HG02943 (cell line): ENCODE measurements around the gene AUTS2.

ENCODE experiments used
- ATAC-seq: cut with Tn5 transposase; IDR thresholded peaks from one replicate; pipeline ENCODE4 v1.9.1; 2021; ENCODE audit warnings: mild to moderate bottlenecking, low read depth, moderate library complexity; ENCODE audit not compliant: unreplicated experiment

Gene AUTS2

DNA sequence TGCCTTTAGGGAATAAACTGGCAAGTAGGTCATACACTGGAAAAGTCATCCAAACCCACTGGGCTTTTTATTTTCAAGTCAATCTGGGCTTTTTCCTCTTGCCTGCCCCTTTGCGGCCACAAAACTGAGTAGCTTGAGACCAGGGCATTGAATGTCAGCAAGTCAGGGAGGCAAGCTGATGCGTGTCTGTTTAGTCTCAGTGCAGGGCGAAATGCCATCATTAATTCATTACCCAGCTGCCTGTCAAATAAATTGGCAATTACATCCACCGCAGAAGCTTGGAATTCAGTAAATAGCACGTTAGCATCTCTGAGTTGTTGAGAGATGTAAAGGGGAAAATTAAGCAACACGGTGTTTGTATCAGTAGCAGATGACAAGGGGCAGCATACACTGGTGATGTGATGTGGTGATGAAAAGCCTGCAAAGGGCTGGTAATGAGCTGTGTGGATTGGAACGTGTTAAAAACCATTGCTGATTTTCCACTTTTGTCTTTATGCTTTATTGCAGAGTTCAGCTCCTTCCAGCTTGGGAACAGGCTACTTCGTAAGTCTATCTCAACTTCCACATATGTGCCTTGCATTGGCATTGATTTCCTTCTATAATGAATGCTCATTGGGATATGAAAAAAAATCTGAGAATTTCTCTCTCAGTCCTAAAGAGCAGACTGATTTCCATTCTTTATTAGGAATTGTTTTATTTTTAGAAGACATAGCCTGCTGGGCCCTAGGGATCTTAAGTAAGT, 535.9 kb downstream of the AUTS2 start:
- ATAC-seq: no peak

DNA sequence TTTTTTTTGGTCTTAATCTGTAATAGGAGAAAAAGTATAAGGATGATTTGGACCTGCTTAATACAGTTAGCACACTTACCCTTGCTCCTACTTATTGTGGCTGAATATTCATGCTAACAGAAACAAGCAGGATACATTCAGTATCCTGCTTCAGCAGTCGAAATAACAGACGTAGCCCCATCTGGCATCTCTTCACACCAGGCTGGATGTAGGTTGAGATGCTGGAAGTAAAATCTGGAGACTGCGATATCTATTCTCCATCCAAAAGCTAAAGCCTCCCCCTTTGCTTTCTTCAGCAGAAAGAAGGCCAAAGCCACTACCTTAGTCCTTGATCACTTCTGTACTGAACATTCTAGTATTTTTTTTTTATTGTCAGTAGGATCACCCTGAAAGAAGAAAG, 537.4 kb downstream of the AUTS2 start:
- ATAC-seq: no peak

DNA sequence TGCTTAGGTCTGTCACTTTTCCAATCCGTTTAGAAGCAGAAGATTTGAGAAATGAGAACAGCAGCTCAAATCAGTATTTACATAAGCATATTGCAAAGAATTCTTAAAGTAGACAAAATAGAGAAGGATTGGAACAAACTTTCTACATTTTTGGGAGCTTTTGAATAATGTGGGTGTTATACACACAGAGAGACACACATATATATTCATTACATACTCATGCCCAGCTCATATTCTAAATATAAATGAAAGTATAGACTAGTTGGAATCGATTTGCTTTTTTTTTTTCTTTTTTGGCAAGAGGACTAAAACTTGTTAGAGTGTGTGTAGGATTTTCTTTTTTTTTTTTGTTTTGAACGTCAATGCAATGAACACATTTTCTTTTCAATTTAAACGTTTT, 538.9 kb downstream of the AUTS2 start:
- no peak for ATAC-seq

DNA sequence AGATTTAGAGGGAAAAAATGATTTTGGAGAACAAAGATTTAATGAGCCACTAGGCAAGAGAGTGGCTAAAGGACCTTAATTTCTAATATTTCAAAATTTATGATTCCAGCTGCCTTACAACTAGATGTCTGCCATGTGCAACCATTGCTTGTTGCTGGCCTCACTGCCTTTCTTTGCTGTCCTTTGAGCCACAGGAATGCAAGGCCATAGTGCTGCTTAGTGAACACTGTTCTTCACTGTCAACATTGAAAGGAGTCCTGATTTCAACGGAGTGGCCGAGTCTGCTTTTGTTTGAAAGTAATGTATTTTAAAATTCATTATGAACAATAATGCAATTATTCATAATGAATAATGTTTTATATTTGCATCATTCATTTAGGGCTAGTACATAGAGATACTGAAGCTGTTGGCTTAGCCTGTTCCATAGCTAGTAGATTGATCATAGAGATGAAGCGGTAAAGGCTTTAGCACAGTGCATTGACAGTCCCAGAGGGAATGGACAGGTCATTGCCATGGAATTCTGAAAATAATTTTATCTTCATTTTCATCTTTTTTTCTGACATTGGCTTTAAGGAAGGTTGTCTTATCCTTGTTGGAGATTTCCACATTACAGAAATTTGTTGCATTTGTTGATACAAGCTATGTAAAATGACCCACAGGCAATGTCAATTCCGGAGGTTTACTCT, 544.1 kb downstream of the AUTS2 start:
- no peak for ATAC-seq

DNA sequence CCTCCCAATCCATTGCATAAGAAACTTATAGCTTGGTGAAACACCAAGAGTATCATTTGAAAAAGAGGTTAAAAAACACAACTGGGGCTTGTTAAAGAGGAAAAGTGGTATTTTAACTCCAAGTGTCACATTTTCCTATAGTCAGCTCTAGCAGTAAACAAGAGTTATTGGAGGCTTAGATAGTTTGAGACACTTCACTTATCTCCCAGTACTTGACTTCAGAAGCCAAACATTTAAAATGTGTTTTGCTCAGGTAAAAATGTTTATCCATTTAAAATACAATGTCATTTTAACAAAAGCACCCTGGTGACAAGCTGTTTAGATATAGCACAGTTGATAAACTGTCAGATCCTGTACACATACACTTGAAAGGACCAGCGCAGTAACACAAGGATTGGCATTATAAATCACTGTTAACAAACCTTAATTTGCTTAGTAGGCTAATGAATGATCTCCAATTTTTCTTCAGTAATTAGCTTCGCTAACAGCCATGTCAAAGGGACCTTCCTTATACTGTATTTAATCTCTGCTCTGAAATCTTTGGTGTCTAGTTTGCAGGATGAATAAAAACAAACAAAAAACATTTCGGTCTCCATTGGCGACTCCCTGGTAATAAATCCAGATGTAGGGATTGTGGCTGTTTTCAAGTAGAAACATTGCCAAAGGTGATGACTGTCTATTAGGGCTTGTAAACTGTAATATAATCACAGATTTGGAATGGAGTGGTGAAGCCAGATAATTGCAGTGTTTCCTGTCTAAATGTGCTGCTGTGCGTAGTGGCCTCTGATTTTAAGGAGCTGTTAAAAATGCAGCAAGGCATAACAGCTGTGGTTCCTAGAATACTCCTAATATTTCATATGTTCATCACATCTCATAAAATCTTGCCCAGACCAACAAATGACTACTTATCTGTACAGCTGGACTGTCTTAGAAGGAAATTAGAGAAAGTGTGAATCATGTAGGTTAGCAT, 545.1 kb downstream of the AUTS2 start:
- ATAC-seq: no peak

DNA sequence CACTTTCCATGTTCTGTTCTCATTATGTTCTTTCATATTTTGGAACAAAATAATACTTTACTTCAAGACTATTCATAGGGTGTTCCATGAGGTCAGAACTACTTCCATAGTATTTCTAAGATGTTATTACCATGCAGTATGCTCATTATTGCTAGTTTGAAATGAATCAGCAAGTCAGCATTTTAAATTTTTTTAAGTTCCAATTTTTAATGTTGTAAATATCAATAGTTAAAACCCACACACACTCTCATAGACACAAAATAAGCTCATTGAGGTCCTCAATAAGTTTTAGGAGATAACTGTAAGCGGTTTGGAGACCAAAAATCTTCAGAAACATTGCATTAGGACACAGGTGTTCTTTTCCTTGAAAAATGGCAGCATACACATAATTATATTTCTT, 550.7 kb downstream of the AUTS2 start:
- no peak for ATAC-seq

DNA sequence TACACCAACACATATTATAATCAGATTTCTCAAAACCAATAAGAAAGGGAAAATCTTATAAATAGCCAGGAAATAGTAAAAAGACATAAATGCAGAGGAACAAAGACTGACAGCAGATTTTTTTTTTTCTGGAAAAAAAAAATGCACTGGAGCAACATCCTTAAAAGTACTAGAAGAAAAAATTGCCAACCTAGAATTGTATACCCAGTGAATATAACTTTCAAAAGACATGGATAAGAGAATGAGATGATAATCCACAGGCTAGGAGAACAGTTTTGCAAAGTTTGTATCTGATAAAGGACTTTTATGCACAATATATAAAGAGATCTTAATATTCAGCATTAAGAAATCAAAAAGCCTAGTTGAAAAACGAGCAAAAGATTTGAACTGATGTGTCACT, 554.0 kb downstream of the AUTS2 start:
- ATAC-seq: no peak

DNA sequence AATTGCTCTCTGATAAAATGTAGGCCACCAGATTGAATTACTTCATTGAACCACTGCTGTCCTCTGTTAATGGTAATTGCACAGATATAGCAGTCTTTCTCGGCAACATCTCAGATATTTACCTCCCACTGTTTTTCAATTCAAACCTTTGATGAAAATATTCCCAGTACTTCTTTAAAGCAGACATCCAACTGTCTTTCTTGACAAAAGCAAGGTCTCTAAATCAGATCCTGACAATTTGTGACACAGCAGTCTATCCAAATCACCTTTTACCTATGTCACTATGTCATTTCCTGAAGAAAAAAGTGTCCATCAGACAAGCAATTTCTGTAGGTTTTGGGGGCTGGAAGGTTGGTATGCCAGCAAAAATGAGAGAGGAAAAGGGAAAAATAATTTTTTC, 555.7 kb downstream of the AUTS2 start:
- no peak for ATAC-seq

DNA sequence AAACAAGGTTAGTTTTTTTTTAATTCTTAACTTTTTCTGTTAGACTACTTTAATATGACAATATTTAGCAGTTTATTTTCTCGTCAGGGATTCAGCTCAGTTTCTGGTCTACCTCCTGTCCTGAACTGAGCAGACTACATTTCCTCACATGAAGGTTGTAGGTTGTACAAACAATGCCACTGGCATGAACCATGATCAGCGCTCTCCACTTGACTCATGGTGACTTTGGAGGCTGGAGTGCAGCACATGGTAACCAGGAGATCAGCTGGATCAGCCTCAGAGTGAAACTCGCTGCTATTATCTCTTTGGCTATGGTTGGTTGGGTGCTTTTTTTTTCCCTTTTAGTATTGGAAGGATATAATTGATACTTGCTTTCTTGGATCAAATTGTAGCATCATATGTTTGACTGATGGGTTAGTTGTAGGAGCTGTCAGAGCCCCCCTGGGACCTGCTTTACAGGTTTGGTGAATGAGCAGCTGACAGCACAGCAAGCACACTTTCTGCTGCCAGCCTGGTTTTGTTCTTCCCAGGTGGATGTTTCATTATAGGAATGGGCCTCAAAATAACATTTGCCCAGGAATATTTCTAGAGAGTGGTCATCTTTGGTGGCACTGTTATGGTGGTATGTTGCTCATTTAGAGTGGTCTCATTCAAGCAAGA, 556.4 kb downstream of the AUTS2 start:
- ATAC-seq: no peak

DNA sequence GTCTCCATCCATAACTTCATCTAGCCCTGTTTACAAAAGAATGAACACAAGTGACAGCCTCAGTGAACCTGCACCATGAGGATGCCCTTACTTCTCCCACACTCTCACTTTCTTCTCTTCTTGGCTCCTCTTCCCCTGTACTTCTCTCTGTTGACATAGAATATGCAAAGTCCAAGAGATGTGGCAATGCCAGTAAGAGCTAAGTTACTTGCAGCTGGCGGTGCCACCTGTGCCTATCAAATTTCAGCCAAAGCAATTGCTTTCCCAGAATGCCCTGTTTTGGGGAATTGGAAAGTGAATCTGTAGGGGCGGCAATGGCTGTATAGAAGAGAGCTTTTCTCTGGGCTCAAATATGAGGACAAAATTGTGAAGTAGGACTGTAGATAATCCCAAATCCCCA, 557.8 kb downstream of the AUTS2 start:
- no peak for ATAC-seq

DNA sequence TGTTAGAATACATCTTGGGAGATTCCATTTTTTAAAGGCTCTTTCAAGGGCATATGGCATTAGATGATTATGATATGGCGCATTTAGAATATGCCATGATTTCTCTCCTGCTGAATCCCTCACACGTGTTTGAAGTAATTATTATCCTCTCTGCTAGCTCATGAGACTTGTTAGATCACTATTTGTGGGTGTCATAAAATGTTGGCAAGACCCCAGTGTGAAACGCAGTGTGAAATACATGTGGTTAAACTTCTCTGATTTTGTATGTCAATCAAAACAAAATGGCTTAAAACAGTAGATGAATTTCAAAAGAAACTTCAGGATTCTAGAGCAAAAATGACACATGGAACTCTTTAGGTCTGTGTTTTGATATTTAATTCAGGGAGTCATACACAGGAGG, 560.8 kb downstream of the AUTS2 start:
- ATAC-seq: no peak

DNA sequence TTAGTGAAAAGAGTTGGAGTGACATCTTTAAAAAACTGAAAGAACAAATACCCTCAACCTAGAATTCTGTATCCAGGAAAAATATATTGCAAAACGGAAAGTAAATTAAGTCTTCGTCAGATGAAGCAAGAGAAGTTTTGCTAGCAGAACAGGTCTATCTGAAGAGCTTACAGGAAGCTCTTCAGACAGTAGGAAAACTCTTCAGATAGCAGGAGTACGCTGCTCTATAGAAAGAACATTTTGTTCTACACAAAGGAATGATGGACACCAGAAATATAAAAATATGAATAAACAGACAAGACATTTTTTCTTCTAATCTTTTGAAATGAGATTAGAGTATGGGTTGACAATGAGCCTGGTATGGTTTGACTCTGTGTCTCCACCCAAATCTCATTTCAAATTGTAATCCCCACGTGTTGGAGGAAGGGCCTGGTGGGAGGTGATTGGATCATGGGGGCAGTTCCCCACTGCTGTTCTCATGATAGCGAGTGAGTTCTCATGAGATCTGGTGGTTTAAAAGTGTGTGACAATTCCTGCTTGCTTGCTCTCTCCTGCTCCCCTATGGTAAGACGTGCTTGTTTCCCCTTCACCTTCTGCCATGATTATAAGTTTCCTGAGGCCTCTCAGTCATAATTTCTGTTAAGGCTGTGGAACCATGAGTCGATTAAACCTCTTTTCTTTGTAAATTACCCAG, 567.3 kb downstream of the AUTS2 start:
- no peak for ATAC-seq

DNA sequence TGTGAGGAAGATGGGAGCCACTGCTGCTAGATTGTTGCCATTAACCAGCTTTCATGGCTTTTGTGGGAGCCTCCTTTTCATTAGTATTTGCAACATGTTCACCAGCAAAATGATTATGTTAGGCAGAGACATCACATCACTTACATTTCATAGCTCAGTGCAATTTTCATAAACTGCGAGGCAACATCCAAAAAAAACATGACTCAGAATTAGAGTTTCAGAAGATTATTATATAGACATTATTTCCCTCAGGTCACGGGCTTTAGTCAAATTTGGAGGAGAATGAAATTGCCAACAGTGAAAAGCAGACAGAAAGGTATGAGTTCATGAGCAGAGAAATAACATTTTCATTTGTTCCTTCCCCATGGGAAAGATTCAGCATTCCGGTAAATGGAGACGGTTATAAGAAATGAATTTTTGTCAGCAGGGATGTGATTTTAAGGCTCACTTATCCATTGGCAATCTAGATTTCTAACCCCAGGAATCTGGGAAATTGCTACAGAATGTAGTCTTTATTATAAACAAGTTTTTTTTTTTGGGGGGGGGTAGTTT, 573.2 kb downstream of the AUTS2 start:
- ATAC-seq: no peak

DNA sequence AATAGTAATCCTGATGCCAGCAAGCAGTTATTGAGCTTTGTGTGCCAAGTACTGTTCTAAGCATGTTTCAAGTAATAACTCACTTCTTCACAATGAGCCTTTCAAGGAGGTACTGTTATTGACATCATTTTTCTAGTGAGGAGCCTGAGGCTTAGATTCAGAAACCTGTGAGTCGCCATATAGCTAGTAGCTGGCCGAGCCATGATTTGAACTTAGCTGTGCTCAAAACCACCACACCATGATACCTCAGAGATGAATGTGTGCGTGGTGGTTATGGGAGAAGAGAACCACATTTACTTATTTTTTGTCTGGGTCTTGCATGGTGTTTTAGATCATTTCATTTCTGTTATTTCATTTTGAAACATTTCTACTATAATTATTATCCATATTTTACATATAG, 578.9 kb downstream of the AUTS2 start:
- no peak for ATAC-seq

DNA sequence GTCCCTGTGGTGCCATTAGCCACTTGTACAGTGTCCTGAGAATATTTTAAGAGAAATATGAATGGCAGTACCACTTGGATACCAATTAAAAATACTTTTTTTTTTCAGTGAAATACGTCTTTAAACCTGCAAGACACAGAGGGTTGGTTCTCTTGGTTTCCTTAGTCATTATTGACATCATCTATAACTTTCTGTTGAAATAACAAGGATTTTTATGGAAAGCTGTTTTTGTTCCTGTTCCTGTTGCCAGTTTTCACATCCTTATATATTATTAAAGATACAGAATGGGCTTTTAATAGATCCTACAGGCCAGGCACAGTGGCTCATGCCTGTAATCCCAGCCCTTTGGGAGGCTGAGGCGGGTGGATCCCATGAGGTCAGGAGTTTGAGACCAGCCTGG, 579.9 kb downstream of the AUTS2 start:
- no peak for ATAC-seq

DNA sequence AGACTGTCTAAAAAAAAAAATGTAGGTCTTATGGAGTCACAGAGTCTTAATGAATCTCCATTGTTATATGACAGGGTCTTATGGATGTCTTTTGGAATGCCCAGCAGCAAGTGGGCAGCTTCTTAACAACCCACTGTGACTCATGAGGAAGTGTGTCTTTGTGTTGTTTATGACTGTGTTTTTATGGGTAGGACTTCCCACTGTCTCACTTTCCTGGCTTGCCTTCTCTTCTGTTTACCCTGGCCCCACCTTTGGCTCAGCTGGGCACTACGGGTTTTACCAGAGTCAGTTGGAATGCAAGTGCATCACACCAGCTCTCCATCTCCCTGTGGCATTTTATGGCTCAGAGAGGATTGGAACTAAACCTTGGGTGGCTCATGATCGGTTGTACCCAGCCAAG, 580.5 kb downstream of the AUTS2 start:
- no peak for ATAC-seq

DNA sequence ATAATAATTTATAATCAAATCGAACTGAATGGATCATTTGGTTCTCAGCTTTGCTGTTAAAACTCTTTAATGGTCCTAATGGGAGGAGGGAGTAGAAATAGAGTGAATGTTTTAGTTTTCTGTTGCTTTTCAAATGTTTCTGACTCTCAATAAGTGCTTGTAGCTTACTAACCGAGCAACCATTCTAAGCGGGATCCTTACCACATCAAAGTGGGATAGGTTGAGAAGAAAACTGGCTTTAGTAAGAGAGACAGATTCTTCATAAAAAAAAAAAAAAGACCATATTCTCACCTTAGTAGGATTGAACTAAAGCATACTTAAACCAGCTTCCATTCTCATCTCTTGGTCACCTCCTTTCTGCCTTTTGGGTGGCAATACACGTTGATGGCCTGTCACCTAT, 584.2 kb downstream of the AUTS2 start:
- no peak for ATAC-seq

DNA sequence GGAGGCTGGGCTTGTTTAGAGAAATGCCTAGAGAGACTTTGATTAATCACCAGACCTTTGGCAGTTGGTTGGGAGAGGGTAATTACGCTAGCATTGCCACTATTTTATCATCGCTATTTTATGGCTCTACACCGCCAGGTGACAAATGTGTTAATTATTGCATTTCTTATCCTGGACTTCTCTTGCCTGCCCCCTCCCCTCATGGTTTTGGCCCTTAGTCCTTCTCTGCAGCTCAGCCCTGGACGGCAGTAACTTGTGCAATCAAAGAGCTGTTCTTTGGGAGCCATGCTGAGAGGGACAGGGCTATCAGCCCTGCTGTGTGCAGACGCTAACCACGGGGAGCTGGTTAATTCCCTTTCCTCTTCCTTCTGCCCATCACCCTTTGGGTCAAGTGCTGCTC, 585.0 kb downstream of the AUTS2 start:
- ATAC-seq: no peak

DNA sequence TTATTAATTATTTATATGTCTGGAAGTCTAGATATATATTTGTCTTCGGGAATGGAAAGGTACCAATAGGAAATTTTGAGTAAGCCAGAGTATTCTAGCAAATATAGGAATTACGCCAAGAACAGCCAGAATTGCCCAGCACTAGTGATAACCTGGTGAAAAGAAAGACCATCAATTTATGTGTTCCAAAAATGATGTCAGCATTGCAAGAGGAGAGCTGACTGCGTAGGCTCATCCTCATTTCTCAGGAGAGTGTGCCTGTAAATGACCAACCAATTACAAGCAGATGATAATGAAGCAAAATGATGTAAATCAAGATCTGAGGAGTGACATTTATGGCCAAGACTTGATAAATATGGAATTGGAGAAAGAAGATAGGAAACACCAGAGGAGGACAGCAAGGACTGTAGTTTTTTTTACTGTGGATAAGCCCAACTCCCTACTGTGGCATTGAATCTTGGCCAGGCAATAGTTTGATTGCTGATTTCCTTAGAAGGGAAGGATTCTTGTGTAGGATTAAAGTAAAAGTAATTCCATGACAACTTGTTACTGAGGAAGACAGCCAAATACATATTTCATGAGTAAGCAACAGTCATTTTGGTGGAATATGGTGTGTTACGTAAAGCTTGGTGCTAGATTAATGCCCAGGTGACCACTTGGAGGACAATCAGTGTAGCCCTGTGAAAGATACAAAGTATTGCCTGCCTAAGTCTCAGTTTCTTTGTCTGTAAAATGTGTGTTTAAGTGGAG, 590.8 kb downstream of the AUTS2 start:
- ATAC-seq: no peak
